SU-DHL-6 (cell line): ENCODE data around the gene TMED3.

Experiments
- H2AFZ ChIP-seq: fragments of 200-600 bp; sonication (generic); 2 replicates; pipeline ENCODE4 v1.6.1; 2014; ENCODE audit warnings: low read depth, mild to moderate bottlenecking, moderate library complexity, mixed read lengths, antibody characterized with exemption, low read length; ENCODE audit not compliant: severe bottlenecking
- H3F3A ChIP-seq: fragments of 200-600 bp; shearing (Covaris generic); 2 replicates; pipeline ENCODE4 v1.6.0; 2016; ENCODE audit warnings: antibody characterized with exemption, mild to moderate bottlenecking; ENCODE audit not compliant: insufficient read depth
- H3K27ac ChIP-seq: fragments of 200-600 bp; sonication (generic); 2 replicates; pipeline ENCODE4 v1.5.1; 2016; ENCODE audit warnings: low read depth, mild to moderate bottlenecking, low read length, moderate library complexity, mixed read lengths
- H3K27me3 ChIP-seq: fragments of 200-600 bp; sonication (generic), shearing (Covaris generic); 2 replicates; pipeline ENCODE4 v1.6.0; 2014; ENCODE audit warnings: mild to moderate bottlenecking, low read length
- H3K36me3 ChIP-seq: fragments of 200-600 bp; sonication (generic); 2 replicates; pipeline ENCODE4 v1.6.1; 2014; ENCODE audit warnings: mild to moderate bottlenecking, low read length, mixed read lengths
- H3K4me2 ChIP-seq: fragments of 300-600, 200-600 bp; shearing (Covaris generic), sonication (generic); 2 replicates; pipeline ENCODE4 v1.6.0; 2014; ENCODE audit warnings: low read length, low read depth, mild to moderate bottlenecking; ENCODE audit not compliant: poor library complexity, severe bottlenecking
- H3K4me3 ChIP-seq: fragments of 200-600 bp; sonication (generic); 2 replicates; pipeline ENCODE4 v1.5.1; 2014; ENCODE audit warnings: antibody characterized with exemption, low read length, mild to moderate bottlenecking, mixed read lengths; ENCODE audit not compliant: insufficient read depth, poor library complexity, severe bottlenecking
- H3K79me2 ChIP-seq: fragments of 200-600 bp; sonication (generic); 2 replicates; pipeline ENCODE4 v1.6.1; 2014; ENCODE audit warnings: mild to moderate bottlenecking, low read length, moderate library complexity; ENCODE audit not compliant: insufficient read depth
- H3K9ac ChIP-seq: fragments of 200-600 bp; sonication (generic); 2 replicates; pipeline ENCODE4 v1.7.0; 2014; ENCODE audit warnings: mild to moderate bottlenecking, low read length
- H3K9me2 ChIP-seq: fragments of 200-600 bp; sonication (generic); replicated peaks from 2 replicates; pipeline ENCODE4 v1.6.1; 2014; ENCODE audit warnings: low read length; ENCODE audit not compliant: insufficient read depth
- H3K9me3 ChIP-seq: fragments of 200-600 bp; sonication (generic); 2 replicates; pipeline ENCODE4 v1.6.1; 2014; ENCODE audit warnings: low read length, mixed read lengths; ENCODE audit not compliant: insufficient read depth
- H4K20me1 ChIP-seq: fragments of 200-600 bp; sonication (generic); 2 replicates; pipeline ENCODE4 v1.6.1; 2014; ENCODE audit warnings: low read depth, mild to moderate bottlenecking, antibody characterized with exemption, low read length, moderate library complexity, mixed read lengths
- CTCF ChIP-seq: fragments of 200-600 bp; sonication (generic); IDR thresholded peaks from one replicate; pipeline ENCODE4 v1.5.1; 2017; ENCODE audit warnings: antibody characterized with exemption, mild to moderate bottlenecking, low read length, moderate library complexity; ENCODE audit not compliant: insufficient read depth, poor library complexity, severe bottlenecking
- EZH2phosphoT487 ChIP-seq: fragments of 200-600 bp; sonication (generic), shearing (Covaris generic); conservative IDR thresholded peaks from 2 replicates; pipeline ENCODE4 v1.6.1; 2018; ENCODE audit warnings: mild to moderate bottlenecking, antibody characterized with exemption, low read length, moderate library complexity, mixed read lengths

Gene TMED3

DNA sequence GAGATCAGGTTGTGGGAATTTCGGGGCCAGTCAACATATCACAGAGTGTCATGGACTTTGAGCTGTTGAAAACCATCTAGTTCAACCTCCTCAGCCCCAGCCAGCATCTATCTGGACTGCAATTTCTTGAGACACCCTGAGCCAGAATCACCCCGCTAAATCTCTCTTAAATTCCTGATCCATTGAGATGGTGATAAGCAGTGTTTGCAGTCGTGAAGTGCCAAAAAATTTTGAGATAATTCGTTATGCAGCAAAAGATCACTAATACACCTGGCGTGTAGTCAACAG, 29.3 kb downstream of the TMED3 start:
- TF ChIP-seq CTCF (no peak), EZH2phosphoT487 (no peak)

DNA sequence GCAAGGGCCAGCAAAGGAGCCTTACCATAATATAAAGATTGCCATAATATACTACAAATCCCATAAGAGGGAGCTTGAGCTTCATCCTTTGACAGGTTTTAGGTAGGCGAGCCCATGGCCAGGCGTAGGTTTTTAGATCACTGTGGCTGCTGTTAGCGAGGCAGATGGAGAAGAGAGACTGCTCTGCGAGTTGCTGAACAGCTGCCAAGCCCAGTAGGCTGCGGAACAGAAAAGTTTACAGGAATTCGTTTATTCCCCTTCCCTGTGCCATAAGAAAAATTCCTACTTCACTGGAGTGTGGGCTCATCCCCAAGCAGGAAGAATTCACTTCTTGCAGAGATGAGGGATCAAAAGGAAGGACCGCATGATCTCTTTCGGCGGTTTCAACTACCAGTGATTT, 30.5 kb downstream of the TMED3 start:
- no peaks in the 10 kb centered on the region for H3K36me3 ChIP-seq
- H3K9me3 ChIP-seq: no peaks in the 10 kb centered on the region
- no peak overlapping the region for H3K4me2 ChIP-seq
- TF ChIP-seq CTCF: no peak
- no peak for TF ChIP-seq EZH2phosphoT487
- no peaks in the 10 kb centered on the region for H3F3A ChIP-seq
- no peak overlapping the region for H3K27ac ChIP-seq
- no peaks in the 10 kb centered on the region for H3K27me3 ChIP-seq
- H3K4me3 ChIP-seq: no peak overlapping the region
- H4K20me1 ChIP-seq: no peaks in the 10 kb centered on the region
- no peaks in the 10 kb centered on the region for H3K9me2 ChIP-seq
- no peaks in the 10 kb centered on the region for H3K79me2 ChIP-seq
- H2AFZ ChIP-seq: no peak overlapping the region
- H3K9ac ChIP-seq: no peak overlapping the region

More for the DNA sequence above, 29.3 kb downstream of the TMED3 start:
- H3K36me3 ChIP-seq: no peaks in the 10 kb centered on the region
- no peaks in the 10 kb centered on the region for H3F3A ChIP-seq
- H3K27ac ChIP-seq: no peak overlapping the region
- H3K79me2 ChIP-seq: no peaks in the 10 kb centered on the region
- no peaks in the 10 kb centered on the region for H3K9me3 ChIP-seq
- H3K9ac ChIP-seq: no peak overlapping the region
- no peak overlapping the region for H3K4me3 ChIP-seq
- H3K27me3 ChIP-seq: no peaks in the 10 kb centered on the region
- no peak overlapping the region for H3K4me2 ChIP-seq
- no peaks in the 10 kb centered on the region for H4K20me1 ChIP-seq
- no peak overlapping the region for H2AFZ ChIP-seq
- H3K9me2 ChIP-seq: no peaks in the 10 kb centered on the region

DNA sequence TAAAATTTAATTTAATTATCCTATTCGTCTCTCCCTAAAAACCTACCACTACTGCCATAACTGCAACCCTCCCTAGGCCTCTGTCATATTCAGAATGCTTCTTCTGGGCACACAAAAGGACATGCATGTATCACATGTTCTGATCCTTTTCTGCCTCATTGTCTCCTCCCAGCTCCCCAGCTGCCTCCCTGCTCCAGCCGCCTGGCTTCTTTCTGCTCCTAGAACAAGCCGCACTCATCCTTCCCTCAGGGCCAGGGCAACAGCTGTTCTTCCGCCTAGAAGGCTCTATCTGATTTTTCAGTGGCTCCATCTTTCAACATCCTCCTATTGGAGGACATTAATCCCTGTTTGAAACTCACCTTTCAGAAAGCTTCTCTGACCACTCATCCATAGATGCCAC, 38.6 kb downstream of the TMED3 start:
- Histone ChIP-seq H3K4me3 (no peak overlapping the region), H3K9ac (no peak overlapping the region), H3K9me3 (no peaks in the 10 kb centered on the region), H3K36me3 (no peaks in the 10 kb centered on the region), H4K20me1 (no peaks in the 10 kb centered on the region), H3K9me2 (no peaks in the 10 kb centered on the region), H3F3A (no peaks in the 10 kb centered on the region), H2AFZ (no peak overlapping the region), H3K27me3 (no peaks in the 10 kb centered on the region), H3K4me2 (no peak overlapping the region), H3K79me2 (no peaks in the 10 kb centered on the region), H3K27ac (no peak overlapping the region)
- TF ChIP-seq EZH2phosphoT487 (no peak), CTCF (no peak)

DNA sequence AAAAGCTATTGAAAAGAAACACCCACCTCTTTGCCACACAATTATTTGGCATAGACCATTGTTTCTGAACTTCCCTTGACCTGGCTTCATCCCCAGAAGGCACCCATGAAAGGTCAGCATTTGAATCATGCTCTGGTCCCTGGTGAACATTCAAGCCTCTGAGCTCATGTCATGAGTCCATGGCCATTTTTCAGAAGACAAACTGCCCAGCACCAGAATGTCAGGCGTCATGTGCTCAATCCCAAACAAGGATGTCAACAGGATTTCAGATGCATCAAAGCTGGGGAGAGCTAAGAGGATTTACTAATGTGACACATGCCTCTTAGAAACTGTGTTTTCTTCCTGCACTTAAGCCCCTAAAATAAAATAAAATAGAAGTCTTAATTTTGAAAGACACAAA, 41.3 kb downstream of the TMED3 start:
- no peak for TF ChIP-seq EZH2phosphoT487
- Histone ChIP-seq H3K27me3 (no peaks in the 10 kb centered on the region), H4K20me1 (no peaks in the 10 kb centered on the region)

More for the DNA sequence above, 41.3 kb downstream of the TMED3 start:
- no peaks in the 10 kb centered on the region for H3K79me2 ChIP-seq
- H3K4me2 ChIP-seq: no peak overlapping the region
- no peak overlapping the region for H3K4me3 ChIP-seq
- H3K36me3 ChIP-seq: no peaks in the 10 kb centered on the region
- no peak overlapping the region for H3K9ac ChIP-seq
- no peaks in the 10 kb centered on the region for H3K9me3 ChIP-seq
- no peaks in the 10 kb centered on the region for H3K9me2 ChIP-seq
- H3K27ac ChIP-seq: no peak overlapping the region
- no peak overlapping the region for H2AFZ ChIP-seq
- H3F3A ChIP-seq: no peaks in the 10 kb centered on the region
